Heart right ventricle (tissue), 16 donors: ENCODE results near the gene ZNF69. TPM values are rescaled to one million over a fixed set of nuclear protein-coding genes. Genes with fewer than 3 reads are reported as not detected.
"Not testable (repeated sequence)": the region's sequence is repeated elsewhere in the genome, so short reads cannot be mapped to it uniquely, and the experiment has no call there.

Experiments
- ATAC-seq, 8 donors: fragments of 200-7000 bp; cut with Tn5 transposase; one replicate each; pipeline ENCODE4 v1.9.1; 2020; ENCODE audit warnings: mild to moderate bottlenecking in 8 of 8, moderate library complexity in 8 of 8, moderate number of reproducible peaks in 1 of 8
- DNase-seq, 2 donors: peaks; one replicate each; pipeline ENCODE4 v3.0.0-alpha.2; 2020
- H3K27ac ChIP-seq, 10 donors: fragments of 200-600 bp; sonication (generic) in 2 of 10; one replicate each; pipeline versions ENCODE4 v1.5.0 to v1.8.0; 2020 to 2022; ENCODE audit warnings: mild to moderate bottlenecking in 3 of 10
- H3K27me3 ChIP-seq, 7 donors: fragments of 200-600 bp; one replicate each; pipeline ENCODE4 v1.8.0; 2021 to 2022; ENCODE audit warnings: mild to moderate bottlenecking in 2 of 7
- H3K36me3 ChIP-seq, 9 donors: fragments of 200-600 bp; sonication (generic) in 1 of 9; one replicate each; pipeline versions ENCODE4 v1.5.0 to v1.8.0; 2020 to 2022; ENCODE audit warnings: mild to moderate bottlenecking in 2 of 9
- H3K4me1 ChIP-seq, 9 donors: fragments of 200-600 bp; sonication (generic) in 1 of 9; one replicate each; pipeline versions ENCODE4 v1.5.0 to v1.8.0; 2020 to 2022; ENCODE audit warnings: mild to moderate bottlenecking in 4 of 9
- H3K4me3 ChIP-seq, 10 donors: fragments of 200-600 bp; sonication (generic) in 2 of 10; one replicate each; pipeline versions ENCODE4 v1.5.0 to v1.8.0; 2020 to 2022; ENCODE audit warnings: mild to moderate bottlenecking in 7 of 10, moderate library complexity in 2 of 10
- H3K9me3 ChIP-seq, 11 donors: fragments of 200-600 bp in 10 of 11; sonication (generic) in 2 of 11; one replicate each; pipeline versions ENCODE4 v1.5.0 to v1.8.0; 2013 to 2022; ENCODE audit warnings: mild to moderate bottlenecking in 2 of 11, control low read depth in 1 of 11, moderate library complexity in 1 of 11
- CTCF ChIP-seq, 9 donors: fragments of 200-600 bp; sonication (generic) in 2 of 9; IDR thresholded peaks; one replicate each; pipeline versions ENCODE4 v1.5.0 to v1.8.0; 2021 to 2022; ENCODE audit warnings: antibody characterized with exemption in 9 of 9, mild to moderate bottlenecking in 5 of 9, moderate library complexity in 1 of 9
- WGBS, 2 donors: extraction: QIAGEN DNeasy Blood & Tissue Kit; methylation state at CpG; one replicate each; pipeline ENCODE4 v1.1.7; 2013; ENCODE audit warnings: inconsistent platforms in 1 of 2; 5-methylcytosine and 5-hydroxymethylcytosine counted together
- intact Hi-C, 10 donors: fragments of 100-400 bp; cut with DNase I; formaldehyde crosslinking; loops; one replicate each; pipeline versions ENCODE4 v1.11.1 to v1.14.2; 2022
- polyA plus RNA-seq, 2 donors: library from polyadenylated mRNA; stranded (reverse); fragments of 200-250 nt; gene quantifications; one replicate each; pipeline ENCODE4 v1.2.3, GENCODE V29; 2013
- total RNA-seq, 10 donors: library from RNA; stranded (reverse); fragmentation: NEBNext Ultra II Directional in 3 of 10; extraction: Animal tissue kit (Norgen Biotek cat#: 25700) in 3 of 10; gene quantifications; one replicate each; pipeline versions ENCODE4 v1.2.1 to v1.2.4, GENCODE V29; 2021 to 2023
- donor health status: Arrhythmogenic right ventricular cardiomyopathy.
- donor health status: ischemic (EF 13 %, LVEDD 7.1; RV severe dilation, severe dysfunction).
- donor health status: healthy with polysubstance abuse.
- donor health status: DM: no; HTN: yes; CAD: no.
- donor health status: DM: no; HTN: no; CAD: no.
- donor health status: ischemic (EF 25% LVEDD 6.9; RV normal size, moderate dysfunction).
- donor health status: ischemic (EF 25% LVEDD 5.7; RV mildly dilated, moderate dysfunction).
- donor health status: healthy.
- donor health status: DM: yes; HTN: yes; CAD: no.
- donor health status: Ischemic cardiomyopathy.
- donor health status: ischemic (EF 35%, LVEDD 5.7; RV mildly dilated, moderate dysfunction).
- donor health status: nonischemic (EF 11% LVEDD 7.7; RV severe dilation, severe dysfunction).
- donor health status: DM: yes; HTN: yes; CAD: no.
- donor health status: PGD.
- donor health status: ischemic (EF 29% LVEDD 5.4; RV normal size, mild dysfunction).
- donor health status: nonischemic (EF 23%, LVEDD 6.1; RV moderate dilation, normal function).

The ZNF69 gene
- total and polyA plus RNA-seq, 12 donors = 1.6 to 6.5 (median 4.3) TPM

- Histone ChIP-seq H3K9me3 (peaks cover 0 to 14% (median 0%) of the 10 kb centered on the region in 11 donors), H3K27me3 (no peaks in the 10 kb centered on the region), H3K4me3 (peak within 1 kb of the TSS; percentile 47 to 94 (median 71)), H3K36me3 (peaks cover 0 to 11% (median 0%) of the 10 kb centered on the region in 9 donors), H3K27ac (peak within 1 kb of the TSS in 9 of 10 donors; percentile 32 to 74 (median 54)), H3K4me1 (peaks cover 0 to 22% (median 15%) of the 10 kb centered on the region in 9 donors)
- 1% methylated on average over 59 of the region's 59 CpGs for WGBS, 2 donors
- peak; percentile 98 to 100 (median 100) for ATAC-seq
- DNase-seq = peak; percentile 91
- no peak for TF ChIP-seq CTCF (IDR thresholded peaks at IDR 0.05)
- intact Hi-C loops = no loop called here
Observed at GRCh38 chr19:11848594-11849469, 38.8 kb upstream of the ZNF69 start, which contains the start of gene ZNF439. ZNF439 (plus strand) TSS chr19:11848726; CDS start chr19:11848868, 142 bp downstream.

GRCh38 chr19:11850289-11850688 lies 37.3 kb upstream of the ZNF69 start:
- intact Hi-C loops, ATAC-seq, DNase-seq, H3K27me3 ChIP-seq, H3K27ac ChIP-seq, H3K4me3 ChIP-seq: not testable (repeated sequence)
- peaks cover 0 to 16% (median 0%) of the 10 kb centered on the region in 11 donors for H3K9me3 ChIP-seq
- 87 to 95% methylated on average over 4 of the region's 4 CpGs for WGBS, 2 donors
- peaks cover 0 to 22% (median 15%) of the 10 kb centered on the region in 9 donors for H3K4me1 ChIP-seq
- peaks cover 0 to 12% (median 0%) of the 10 kb centered on the region in 9 donors for H3K36me3 ChIP-seq

GRCh38 chr19:11853358-11853757 lies 34.2 kb upstream of the ZNF69 start:
- Histone ChIP-seq H3K9me3 (peaks cover 0 to 35% (median 0%) of the 10 kb centered on the region in 11 donors), H3K36me3 (peaks cover 0 to 20% (median 0%) of the 10 kb centered on the region in 9 donors), H3K27me3 (no peaks in the 10 kb centered on the region), H3K4me3 (no peak overlapping the region), H3K4me1 (peaks cover 0 to 18% (median 10%) of the 10 kb centered on the region in 9 donors), H3K27ac (no peak overlapping the region)
- WGBS, 2 donors = 80 to 98% methylated on average over 3 of the region's 3 CpGs
- TF ChIP-seq CTCF (IDR thresholded peaks at IDR 0.05) = no peak
- intact Hi-C loops = no loop called here
- DNase-seq (no peak), ATAC-seq (no peak)

GRCh38 chr19:11856596-11857250 lies 30.9 kb upstream of the ZNF69 start:
- Histone ChIP-seq H3K9me3 (peaks cover 0 to 69% (median 0%) of the 10 kb centered on the region in 11 donors), H3K27ac (no peak overlapping the region), H3K27me3 (no peaks in the 10 kb centered on the region), H3K4me1 (no peaks in the 10 kb centered on the region), H3K36me3 (peaks cover 0 to 33% (median 0%) of the 10 kb centered on the region in 9 donors), H3K4me3 (no peak overlapping the region)
- 91 to 93% methylated on average over 12 of the region's 12 CpGs for WGBS, 2 donors
- intact Hi-C loops = no loop called here
- ATAC-seq = no peak
- no peak for TF ChIP-seq CTCF (IDR thresholded peaks at IDR 0.05)
- no peak for DNase-seq
